Activated CD4-positive, CD25-positive, alpha-beta regulatory T cell treated with anti-CD3 and anti-CD28 coated beads, Interleukin-2, amount 50 U/mL, for 72 hours (primary cell): Measurements from ENCODE around the gene SWAP70.
"Not testable (repeated sequence)": the region's sequence is repeated elsewhere in the genome, so short reads cannot be mapped to it uniquely, and the experiment has no call there.

Experiments
- DNase-seq: peaks from one replicate; pipeline ENCODE4 v3.0.0; 2021

SWAP70 gene

GRCh38 chr11:9663699-9664275, at the start of gene SWAP70:
Gene SWAP70, plus strand, starts transcription at chr11:9664077. Its CDS starts 103 bp downstream, at chr11:9664180.
- DNase-seq: peak; percentile 86

GRCh38 chr11:9615031-9615451, 48.8 kb upstream of the SWAP70 start:
- DNase-seq: no peak

GRCh38 chr11:9616042-9616675, 47.7 kb upstream of the SWAP70 start:
- no peak for DNase-seq

GRCh38 chr11:9616858-9617257, 47.0 kb upstream of the SWAP70 start:
- DNase-seq: no peak

GRCh38 chr11:9617940-9618339, 45.9 kb upstream of the SWAP70 start:
- DNase-seq: no peak

- no peak for DNase-seq
Observed at GRCh38 chr11:9619004-9619403, 44.9 kb upstream of the SWAP70 start.

- no peak for DNase-seq
Observed at GRCh38 chr11:9619971-9620370, 43.9 kb upstream of the SWAP70 start.

- not testable (repeated sequence) for DNase-seq
Observed at GRCh38 chr11:9622353-9622752, 41.5 kb upstream of the SWAP70 start.

GRCh38 chr11:9623053-9623452, 40.8 kb upstream of the SWAP70 start:
- not testable (repeated sequence) for DNase-seq

- DNase-seq: no peak
Observed at GRCh38 chr11:9624448-9624847, 39.4 kb upstream of the SWAP70 start.

GRCh38 chr11:9625162-9625561, 38.7 kb upstream of the SWAP70 start:
- no peak for DNase-seq

- DNase-seq: no peak
Observed at GRCh38 chr11:9625728-9626127, 38.1 kb upstream of the SWAP70 start.

- no peak for DNase-seq
Observed at GRCh38 chr11:9626496-9627394, 37.1 kb upstream of the SWAP70 start.

GRCh38 chr11:9629064-9629463, 34.8 kb upstream of the SWAP70 start:
- no peak for DNase-seq

- no peak for DNase-seq
Observed at GRCh38 chr11:9633679-9634078, 30.2 kb upstream of the SWAP70 start.

- DNase-seq: no peak
Observed at GRCh38 chr11:9636691-9637090, 27.2 kb upstream of the SWAP70 start.

- no peak for DNase-seq
Observed at GRCh38 chr11:9639099-9639498, 24.8 kb upstream of the SWAP70 start.

- no peak for DNase-seq
Observed at GRCh38 chr11:9639985-9640384, 23.9 kb upstream of the SWAP70 start.

GRCh38 chr11:9642894-9643293, 21.0 kb upstream of the SWAP70 start:
- DNase-seq: no peak

- DNase-seq: no peak
Observed at GRCh38 chr11:9643751-9644150, 20.1 kb upstream of the SWAP70 start.

- DNase-seq: no peak
Observed at GRCh38 chr11:9645881-9646280, 18.0 kb upstream of the SWAP70 start.

- DNase-seq: no peak
Observed at GRCh38 chr11:9646324-9646723, 17.6 kb upstream of the SWAP70 start.

GRCh38 chr11:9651481-9651880, 12.4 kb upstream of the SWAP70 start:
- no peak for DNase-seq
